Measurements from ENCODE around the gene NAALADL2. TPM values are rescaled to one million over a fixed set of nuclear protein-coding genes. Genes with fewer than 3 reads are reported as not detected.
"Not testable (repeated sequence)": the region's sequence is repeated elsewhere in the genome, so short reads cannot be mapped to it uniquely, and the experiment has no call there.

NAALADL2 gene
- total RNA-seq, 1 donor from 2014 or later, result 1.1 TPM

- Histone ChIP-seq H3K27me3 (ENCODE audit: control insufficient read depth, insufficient read depth, low read length) (no peaks in the 10 kb centered on the region), H3K4me3 (ENCODE audit: low read depth, low read length) (no peak overlapping the region), H3K36me3 (ENCODE audit: control insufficient read depth, insufficient read depth, low read length) (no peaks in the 10 kb centered on the region)
- no peak for DNase-seq (ENCODE audit: low read depth)
- TF ChIP-seq CTCF (IDR thresholded peaks at IDR 0.05; ENCODE audit: insufficient read depth, low read length, severe bottlenecking), result no peak
- no peak for FAIRE-seq
Observed at GRCh38 chr3:175127075-175127662, 268.0 kb downstream of the NAALADL2 start.

GRCh38 chr3:175129126-175129525 is 270.0 kb downstream of the NAALADL2 start:
- Histone ChIP-seq H3K4me3 (ENCODE audit: low read depth, low read length) (no peak overlapping the region), H3K27me3 (ENCODE audit: control insufficient read depth, insufficient read depth, low read length) (no peaks in the 10 kb centered on the region), H3K36me3 (ENCODE audit: control insufficient read depth, insufficient read depth, low read length) (no peaks in the 10 kb centered on the region)
- no peak for TF ChIP-seq CTCF (IDR thresholded peaks at IDR 0.05; ENCODE audit: insufficient read depth, low read length, severe bottlenecking)
- no peak for FAIRE-seq
- DNase-seq (ENCODE audit: low read depth), result no peak

GRCh38 chr3:175129571-175129970 is 270.4 kb downstream of the NAALADL2 start:
- no peak for TF ChIP-seq CTCF (IDR thresholded peaks at IDR 0.05; ENCODE audit: insufficient read depth, low read length, severe bottlenecking)
- FAIRE-seq, result no peak

GRCh38 chr3:175131866-175132265 is 272.7 kb downstream of the NAALADL2 start:
- FAIRE-seq; H3K36me3 ChIP-seq (ENCODE audit: control insufficient read depth, insufficient read depth, low read length); H3K4me3 ChIP-seq (ENCODE audit: low read depth, low read length); H3K27me3 ChIP-seq (ENCODE audit: control insufficient read depth, insufficient read depth, low read length); DNase-seq (ENCODE audit: low read depth): not testable (repeated sequence)

More at GRCh38 chr3:175129571-175129970, 270.4 kb downstream of the NAALADL2 start:
- DNase-seq (ENCODE audit: low read depth), result no peak
- H3K36me3 ChIP-seq (ENCODE audit: control insufficient read depth, insufficient read depth, low read length), result no peaks in the 10 kb centered on the region
- H3K27me3 ChIP-seq (ENCODE audit: control insufficient read depth, insufficient read depth, low read length), result no peaks in the 10 kb centered on the region
- H3K4me3 ChIP-seq (ENCODE audit: low read depth, low read length), result no peak overlapping the region

GRCh38 chr3:175132706-175133105 is 273.6 kb downstream of the NAALADL2 start:
- H3K36me3 ChIP-seq (ENCODE audit: control insufficient read depth, insufficient read depth, low read length); H3K4me3 ChIP-seq (ENCODE audit: low read depth, low read length); FAIRE-seq; DNase-seq (ENCODE audit: low read depth); H3K27me3 ChIP-seq (ENCODE audit: control insufficient read depth, insufficient read depth, low read length): not testable (repeated sequence)

GRCh38 chr3:175144368-175144767 is 285.2 kb downstream of the NAALADL2 start:
- DNase-seq (ENCODE audit: low read depth) (no peak), FAIRE-seq (no peak)
- H3K36me3 ChIP-seq (ENCODE audit: control insufficient read depth, insufficient read depth, low read length), result no peaks in the 10 kb centered on the region
- H3K4me3 ChIP-seq (ENCODE audit: low read depth, low read length), result no peak overlapping the region
- no peaks in the 10 kb centered on the region for H3K27me3 ChIP-seq (ENCODE audit: control insufficient read depth, insufficient read depth, low read length)
- no peak for TF ChIP-seq CTCF (IDR thresholded peaks at IDR 0.05; ENCODE audit: insufficient read depth, low read length, severe bottlenecking)

- FAIRE-seq (no peak), DNase-seq (ENCODE audit: low read depth) (peak; percentile 8)
- no peak for TF ChIP-seq CTCF (IDR thresholded peaks at IDR 0.05; ENCODE audit: insufficient read depth, low read length, severe bottlenecking)
- Histone ChIP-seq H3K27me3 (ENCODE audit: control insufficient read depth, insufficient read depth, low read length) (no peaks in the 10 kb centered on the region), H3K4me3 (ENCODE audit: low read depth, low read length) (no peak overlapping the region), H3K36me3 (ENCODE audit: control insufficient read depth, insufficient read depth, low read length) (no peaks in the 10 kb centered on the region)
Observed at GRCh38 chr3:175146258-175146657, 287.1 kb downstream of the NAALADL2 start.

All from bronchial epithelial cell (primary cell).